ENCODE measurements around the gene NFIB.

NFIB gene

GRCh38 chr9:14219850-14220249, 94.1 kb downstream of the NFIB start:
- peaks cover 32% of the 10 kb centered on the region for H3K4me1 Mint-ChIP-seq
- H3K27me3 Mint-ChIP-seq (ENCODE audit: low read depth, poor library complexity): peaks cover 8% of the 10 kb centered on the region
- no peaks in the 10 kb centered on the region for H3K36me3 Mint-ChIP-seq (ENCODE audit: low read depth)
- no peak overlapping the region for H3K27ac Mint-ChIP-seq
- no peak overlapping the region for H3K4me3 Mint-ChIP-seq
- no peaks in the 10 kb centered on the region for H3K9me3 Mint-ChIP-seq
- DNase-seq: no peak
- TF ChIP-seq, protein P1, sequence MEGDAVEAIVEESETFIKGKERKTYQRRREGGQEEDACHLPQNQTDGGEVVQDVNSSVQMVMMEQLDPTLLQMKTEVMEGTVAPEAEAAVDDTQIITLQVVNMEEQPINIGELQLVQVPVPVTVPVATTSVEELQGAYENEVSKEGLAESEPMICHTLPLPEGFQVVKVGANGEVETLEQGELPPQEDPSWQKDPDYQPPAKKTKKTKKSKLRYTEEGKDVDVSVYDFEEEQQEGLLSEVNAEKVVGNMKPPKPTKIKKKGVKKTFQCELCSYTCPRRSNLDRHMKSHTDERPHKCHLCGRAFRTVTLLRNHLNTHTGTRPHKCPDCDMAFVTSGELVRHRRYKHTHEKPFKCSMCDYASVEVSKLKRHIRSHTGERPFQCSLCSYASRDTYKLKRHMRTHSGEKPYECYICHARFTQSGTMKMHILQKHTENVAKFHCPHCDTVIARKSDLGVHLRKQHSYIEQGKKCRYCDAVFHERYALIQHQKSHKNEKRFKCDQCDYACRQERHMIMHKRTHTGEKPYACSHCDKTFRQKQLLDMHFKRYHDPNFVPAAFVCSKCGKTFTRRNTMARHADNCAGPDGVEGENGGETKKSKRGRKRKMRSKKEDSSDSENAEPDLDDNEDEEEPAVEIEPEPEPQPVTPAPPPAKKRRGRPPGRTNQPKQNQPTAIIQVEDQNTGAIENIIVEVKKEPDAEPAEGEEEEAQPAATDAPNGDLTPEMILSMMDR (IDR thresholded peaks at IDR 0.05): no peak

DNA sequence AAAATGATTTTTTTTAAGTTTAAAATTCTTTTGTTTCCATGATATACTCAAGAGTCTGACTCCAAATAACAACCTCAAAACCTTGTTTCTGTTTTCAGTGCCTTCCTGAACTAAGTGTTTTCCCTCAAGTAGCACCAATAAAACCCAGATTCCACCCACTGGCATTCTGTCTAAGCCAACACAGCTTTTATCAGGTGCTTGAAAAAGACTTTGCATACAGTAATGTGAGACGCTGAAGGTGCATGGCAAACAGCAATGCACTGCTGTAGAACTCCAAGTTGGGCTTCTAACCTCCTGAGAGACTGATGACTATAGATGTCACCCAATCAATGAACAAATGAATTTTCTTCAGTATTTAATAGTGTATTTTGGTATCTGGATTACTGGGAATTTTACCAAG, 95.7 kb downstream of the NFIB start:
- H3K36me3 Mint-ChIP-seq (ENCODE audit: low read depth): no peaks in the 10 kb centered on the region
- H3K9me3 Mint-ChIP-seq: no peaks in the 10 kb centered on the region
- H3K27me3 Mint-ChIP-seq (ENCODE audit: low read depth, poor library complexity): peaks cover 4% of the 10 kb centered on the region
- peaks cover 32% of the 10 kb centered on the region for H3K4me1 Mint-ChIP-seq
- TF ChIP-seq, protein P1 (IDR thresholded peaks at IDR 0.05): no peak
- no peak overlapping the region for H3K27ac Mint-ChIP-seq
- DNase-seq: no peak
- no peak overlapping the region for H3K4me3 Mint-ChIP-seq

- H3K27me3 Mint-ChIP-seq (ENCODE audit: low read depth, poor library complexity): peaks cover 4% of the 10 kb centered on the region
- DNase-seq: no peak
- H3K4me1 Mint-ChIP-seq: peaks cover 26% of the 10 kb centered on the region
- TF ChIP-seq, protein P1 (IDR thresholded peaks at IDR 0.05): no peak
- no peak overlapping the region for H3K27ac Mint-ChIP-seq
- no peaks in the 10 kb centered on the region for H3K36me3 Mint-ChIP-seq (ENCODE audit: low read depth)
- H3K9me3 Mint-ChIP-seq: no peaks in the 10 kb centered on the region
- no peak overlapping the region for H3K4me3 Mint-ChIP-seq
Measured at GRCh38 chr9:14216612-14217194, 97.2 kb downstream of the NFIB start.

- Mint-ChIP-seq H3K9me3 (no peaks in the 10 kb centered on the region), H3K36me3 (ENCODE audit: low read depth) (no peaks in the 10 kb centered on the region), H3K27ac (no peak overlapping the region), H3K4me3 (no peak overlapping the region), H3K27me3 (ENCODE audit: low read depth, poor library complexity) (peaks cover 4% of the 10 kb centered on the region), H3K4me1 (peaks cover 18% of the 10 kb centered on the region)
- DNase-seq: no peak
- TF ChIP-seq, protein P1 (IDR thresholded peaks at IDR 0.05): no peak
Measured at GRCh38 chr9:14215614-14216013, 98.3 kb downstream of the NFIB start.

- Mint-ChIP-seq H3K27ac (peak overlapping the region; percentile 4), H3K4me1 (peaks cover 21% of the 10 kb centered on the region)
Measured at GRCh38 chr9:14214693-14215092, 99.2 kb downstream of the NFIB start.

More at GRCh38 chr9:14214693-14215092, 99.2 kb downstream of the NFIB start:
- no peaks in the 10 kb centered on the region for H3K9me3 Mint-ChIP-seq
- peaks cover 6% of the 10 kb centered on the region for H3K27me3 Mint-ChIP-seq (ENCODE audit: low read depth, poor library complexity)
- H3K4me3 Mint-ChIP-seq: no peak overlapping the region
- no peak for DNase-seq
- H3K36me3 Mint-ChIP-seq (ENCODE audit: low read depth): no peaks in the 10 kb centered on the region
- TF ChIP-seq, protein P1 (IDR thresholded peaks at IDR 0.05): no peak
